ENCODE data around the gene OR10S1. TPM values are rescaled to one million over a fixed set of nuclear protein-coding genes. Genes with fewer than 3 reads are reported as not detected.

OR10S1 gene
- total and polyA plus RNA-seq, 11 donors: not detected

- DNase-seq (no peak), ATAC-seq (no peak)
- intact Hi-C loops (cut with DNase I): no loop called here
- Histone ChIP-seq H3K27me3 (no peaks in the 10 kb centered on the region), H3K4me1 (no peaks in the 10 kb centered on the region), H3K4me3 (no peak overlapping the region), H3K36me3 (no peaks in the 10 kb centered on the region), H3K27ac (no peak overlapping the region), H3K9me3 (peaks cover 0 to 7% (median 0%) of the 10 kb centered on the region in 12 donors)
- TF ChIP-seq CTCF (IDR thresholded peaks at IDR 0.05): no peak
- TF ChIP-seq POLR2A (IDR thresholded peaks at IDR 0.05): no peak
- 79 to 88% (median 85%) methylated on average over 5 of the region's 5 CpGs for WGBS, 4 donors
These were observed 1.7 kb upstream of the OR10S1 start for GRCh38 chr11:123979311-123979710.

- no peak for TF ChIP-seq POLR2A (IDR thresholded peaks at IDR 0.05)
- TF ChIP-seq CTCF (IDR thresholded peaks at IDR 0.05): no peak
- Histone ChIP-seq H3K4me1 (no peaks in the 10 kb centered on the region), H3K27ac (no peak overlapping the region), H3K4me3 (no peak overlapping the region), H3K36me3 (no peaks in the 10 kb centered on the region), H3K9me3 (no peaks in the 10 kb centered on the region), H3K27me3 (no peaks in the 10 kb centered on the region)
- intact Hi-C loops (cut with DNase I): no loop called here
- DNase-seq (peak in 1 of 5 donors; percentile 38), ATAC-seq (peak in 1 of 4 donors; percentile 11)
- WGBS, 4 donors: 87 to 90% (median 87%) methylated on average over 18 of the region's 18 CpGs
These were observed 616 bp downstream of the OR10S1 start for GRCh38 chr11:123976770-123977560.

- no peak for TF ChIP-seq POLR2A (IDR thresholded peaks at IDR 0.05)
- no peak for TF ChIP-seq CTCF (IDR thresholded peaks at IDR 0.05)
- intact Hi-C loops (cut with DNase I): no loop called here
- WGBS, 4 donors: 45 to 65% (median 54%) methylated on average over 1 of the region's 1 CpG
- ATAC-seq (no peak), DNase-seq (no peak)
- Histone ChIP-seq H3K27ac (no peak overlapping the region), H3K4me1 (no peaks in the 10 kb centered on the region), H3K4me3 (no peak overlapping the region), H3K36me3 (no peaks in the 10 kb centered on the region), H3K9me3 (peaks cover 0 to 12% (median 0%) of the 10 kb centered on the region in 12 donors), H3K27me3 (no peaks in the 10 kb centered on the region)
These were observed 3.8 kb downstream of the OR10S1 start for GRCh38 chr11:123973816-123974215.

GRCh38 chr11:123956752-123957151 lies 20.8 kb downstream of the OR10S1 start:
- ATAC-seq (no peak), DNase-seq (no peak)
- no peak overlapping the region for H3K4me3 ChIP-seq
- no peak overlapping the region for H3K27ac ChIP-seq
- no peaks in the 10 kb centered on the region for H3K4me1 ChIP-seq
- intact Hi-C loops (cut with DNase I): no loop called here
- H3K36me3 ChIP-seq: no peaks in the 10 kb centered on the region
- H3K9me3 ChIP-seq: peaks cover 0 to 20% (median 0%) of the 10 kb centered on the region in 12 donors
- no peaks in the 10 kb centered on the region for H3K27me3 ChIP-seq
- TF ChIP-seq CTCF (IDR thresholded peaks at IDR 0.05) (no peak), POLR2A (IDR thresholded peaks at IDR 0.05) (no peak)

All from heart left ventricle (tissue), 16 donors.